ENCODE data around the gene IGHMBP2. TPM values are rescaled to one million over a fixed set of nuclear protein-coding genes. Genes with fewer than 3 reads are reported as not detected.

Gene IGHMBP2
- total RNA-seq, 4 donors from 2014 or later: 10.2 to 18.4 (median 11.7) TPM

DNA sequence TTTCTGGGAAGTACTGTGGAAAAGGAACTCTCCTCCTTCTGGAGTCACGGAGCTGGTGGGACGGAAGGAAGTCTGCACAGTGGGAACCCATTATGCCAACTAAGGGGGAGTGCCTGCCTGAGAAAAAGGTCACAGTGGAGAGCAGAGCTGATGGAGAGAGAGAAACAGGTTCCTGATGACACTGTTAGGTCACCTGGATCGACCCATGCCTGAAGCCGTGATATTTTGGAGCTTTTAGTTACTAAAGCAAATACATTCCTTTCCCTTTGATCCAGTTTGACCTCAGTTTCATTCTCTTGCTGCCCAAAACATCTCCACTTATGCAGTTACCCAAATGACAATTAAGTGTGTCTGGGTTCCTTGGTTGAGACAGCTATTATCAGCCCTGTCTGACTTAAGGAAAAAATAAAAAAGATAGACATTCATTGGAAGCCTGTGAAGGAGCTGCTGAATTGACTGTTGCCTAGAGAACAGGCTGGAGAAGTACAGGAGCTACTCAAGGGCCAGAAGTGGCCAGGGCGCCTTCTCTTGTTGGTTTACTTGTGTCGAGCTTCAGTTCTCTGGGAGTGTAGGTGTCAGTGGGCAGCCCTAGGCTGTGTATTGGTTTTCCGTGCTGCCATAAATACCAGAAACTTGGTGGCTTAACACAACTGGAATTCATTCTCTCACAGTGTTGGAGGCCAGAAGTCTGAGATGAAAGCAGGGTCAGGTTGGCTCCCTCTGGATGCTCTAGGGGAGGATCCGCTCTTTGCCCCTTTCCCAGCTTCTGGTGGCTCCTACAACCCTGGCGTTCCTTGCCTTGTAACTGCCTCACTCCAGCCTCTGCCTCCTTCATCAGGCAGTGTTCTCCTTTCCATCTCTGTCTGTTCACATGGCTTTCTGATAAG lies 63.4 kb downstream of the IGHMBP2 start:
- no peak for TF ChIP-seq POLR2A (IDR thresholded peaks at IDR 0.05)
- TF ChIP-seq, protein P1, sequence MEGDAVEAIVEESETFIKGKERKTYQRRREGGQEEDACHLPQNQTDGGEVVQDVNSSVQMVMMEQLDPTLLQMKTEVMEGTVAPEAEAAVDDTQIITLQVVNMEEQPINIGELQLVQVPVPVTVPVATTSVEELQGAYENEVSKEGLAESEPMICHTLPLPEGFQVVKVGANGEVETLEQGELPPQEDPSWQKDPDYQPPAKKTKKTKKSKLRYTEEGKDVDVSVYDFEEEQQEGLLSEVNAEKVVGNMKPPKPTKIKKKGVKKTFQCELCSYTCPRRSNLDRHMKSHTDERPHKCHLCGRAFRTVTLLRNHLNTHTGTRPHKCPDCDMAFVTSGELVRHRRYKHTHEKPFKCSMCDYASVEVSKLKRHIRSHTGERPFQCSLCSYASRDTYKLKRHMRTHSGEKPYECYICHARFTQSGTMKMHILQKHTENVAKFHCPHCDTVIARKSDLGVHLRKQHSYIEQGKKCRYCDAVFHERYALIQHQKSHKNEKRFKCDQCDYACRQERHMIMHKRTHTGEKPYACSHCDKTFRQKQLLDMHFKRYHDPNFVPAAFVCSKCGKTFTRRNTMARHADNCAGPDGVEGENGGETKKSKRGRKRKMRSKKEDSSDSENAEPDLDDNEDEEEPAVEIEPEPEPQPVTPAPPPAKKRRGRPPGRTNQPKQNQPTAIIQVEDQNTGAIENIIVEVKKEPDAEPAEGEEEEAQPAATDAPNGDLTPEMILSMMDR (IDR thresholded peaks at IDR 0.05): no peak

DNA sequence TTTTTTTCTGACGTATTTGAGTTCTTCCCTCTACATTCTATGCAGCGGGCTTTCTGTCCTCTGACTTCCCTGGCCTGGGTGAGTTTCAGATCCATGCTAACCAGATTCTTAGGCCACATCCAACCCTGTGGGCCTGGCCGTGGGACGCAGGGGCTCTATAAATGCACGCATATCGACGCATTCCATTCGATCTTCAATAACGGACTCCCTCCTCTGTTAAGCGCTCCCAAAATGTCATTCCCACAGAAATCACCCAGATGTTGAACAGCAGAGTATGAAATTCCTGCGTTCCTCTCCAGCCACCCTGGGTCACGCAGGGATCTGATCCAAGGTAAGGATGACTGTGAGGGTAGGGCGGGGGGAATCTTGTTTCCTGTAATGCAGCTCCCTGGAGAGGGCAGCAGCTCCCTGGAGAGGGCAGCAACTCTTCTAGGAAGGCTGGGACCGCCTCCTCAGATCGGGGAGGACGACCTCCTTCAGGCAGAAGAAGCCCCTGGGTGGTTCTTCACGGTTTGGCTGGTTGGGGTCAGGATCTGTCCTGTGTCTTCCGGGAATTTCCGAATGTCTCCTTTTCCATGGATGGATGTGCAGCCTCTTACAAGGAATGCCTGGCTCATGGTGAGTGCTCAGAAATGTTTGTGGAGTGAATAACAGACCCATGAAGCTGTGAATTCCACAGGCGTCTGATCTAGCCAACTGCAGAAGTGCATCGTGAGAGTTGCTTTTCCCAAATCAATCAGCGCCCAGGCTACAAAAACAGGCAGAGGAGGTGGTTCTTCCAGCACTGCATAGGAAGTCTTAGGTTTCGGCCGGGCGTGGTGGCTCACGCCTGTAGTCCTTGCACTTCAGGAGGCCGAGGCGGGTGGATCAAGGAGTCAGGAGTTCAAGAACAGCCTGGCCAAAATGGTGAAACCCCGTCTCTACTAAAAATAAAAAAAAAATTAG lies 64.9 kb downstream of the IGHMBP2 start:
- intact Hi-C loops (cut with DNase I): no loop called here

More for the DNA sequence above, 63.4 kb downstream of the IGHMBP2 start:
- intact Hi-C loops (cut with DNase I): no loop called here
- Histone ChIP-seq H3K9me3 (no peaks in the 10 kb centered on the region), H3K36me3 (no peaks in the 10 kb centered on the region), H3K27ac (no peak overlapping the region), H3K4me1 (no peaks in the 10 kb centered on the region), H3K4me3 (replicated peaks in 1 of 3) (no peak overlapping the region), H3K27me3 (no peaks in the 10 kb centered on the region)
- no peak for DNase-seq
- WGBS, 2 donors: 70 to 78% methylated on average over 9 of the region's 9 CpGs

DNA sequence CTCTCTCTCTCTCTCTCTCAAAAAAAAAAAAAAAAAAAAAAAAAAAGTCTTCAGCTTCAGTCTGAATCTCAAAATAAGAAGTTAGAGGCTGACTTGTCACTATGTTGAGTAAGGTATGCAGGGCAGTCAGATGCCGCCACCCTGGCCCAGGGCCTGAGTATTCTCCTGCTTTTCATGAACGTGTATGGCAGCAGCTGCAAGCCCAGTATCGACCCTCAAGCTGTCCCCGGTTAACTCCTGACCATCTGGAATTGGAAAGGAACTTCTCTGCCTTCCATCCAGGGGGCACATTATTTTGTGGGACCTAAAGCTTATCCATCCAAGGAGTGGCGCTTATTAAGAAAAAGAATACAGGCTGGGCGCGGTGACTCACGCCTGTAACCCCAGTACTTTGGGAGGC lies 65.7 kb downstream of the IGHMBP2 start:
- H3K27ac ChIP-seq: no peak overlapping the region
- intact Hi-C loops (cut with DNase I): no loop called here
- H3K4me1 ChIP-seq: no peaks in the 10 kb centered on the region
- 73 to 76% methylated on average over 8 of the region's 8 CpGs for WGBS, 2 donors
- H3K4me3 ChIP-seq (replicated peaks in 1 of 3): no peak overlapping the region
- TF ChIP-seq, protein P1 (IDR thresholded peaks at IDR 0.05): no peak
- TF ChIP-seq POLR2A (IDR thresholded peaks at IDR 0.05): no peak
- no peak for DNase-seq
- no peaks in the 10 kb centered on the region for H3K27me3 ChIP-seq
- H3K9me3 ChIP-seq: no peaks in the 10 kb centered on the region
- H3K36me3 ChIP-seq: no peaks in the 10 kb centered on the region

More for the DNA sequence above, 64.9 kb downstream of the IGHMBP2 start:
- WGBS, 2 donors: 75 to 82% methylated on average over 28 of the region's 29 CpGs
- no peak overlapping the region for H3K27ac ChIP-seq
- no peak for DNase-seq
- H3K36me3 ChIP-seq: no peaks in the 10 kb centered on the region
- no peaks in the 10 kb centered on the region for H3K4me1 ChIP-seq
- no peaks in the 10 kb centered on the region for H3K9me3 ChIP-seq
- TF ChIP-seq POLR2A (IDR thresholded peaks at IDR 0.05): no peak
- TF ChIP-seq, protein P1 (IDR thresholded peaks at IDR 0.05): no peak
- no peak overlapping the region for H3K4me3 ChIP-seq (replicated peaks in 1 of 3)
- H3K27me3 ChIP-seq: no peaks in the 10 kb centered on the region

DNA sequence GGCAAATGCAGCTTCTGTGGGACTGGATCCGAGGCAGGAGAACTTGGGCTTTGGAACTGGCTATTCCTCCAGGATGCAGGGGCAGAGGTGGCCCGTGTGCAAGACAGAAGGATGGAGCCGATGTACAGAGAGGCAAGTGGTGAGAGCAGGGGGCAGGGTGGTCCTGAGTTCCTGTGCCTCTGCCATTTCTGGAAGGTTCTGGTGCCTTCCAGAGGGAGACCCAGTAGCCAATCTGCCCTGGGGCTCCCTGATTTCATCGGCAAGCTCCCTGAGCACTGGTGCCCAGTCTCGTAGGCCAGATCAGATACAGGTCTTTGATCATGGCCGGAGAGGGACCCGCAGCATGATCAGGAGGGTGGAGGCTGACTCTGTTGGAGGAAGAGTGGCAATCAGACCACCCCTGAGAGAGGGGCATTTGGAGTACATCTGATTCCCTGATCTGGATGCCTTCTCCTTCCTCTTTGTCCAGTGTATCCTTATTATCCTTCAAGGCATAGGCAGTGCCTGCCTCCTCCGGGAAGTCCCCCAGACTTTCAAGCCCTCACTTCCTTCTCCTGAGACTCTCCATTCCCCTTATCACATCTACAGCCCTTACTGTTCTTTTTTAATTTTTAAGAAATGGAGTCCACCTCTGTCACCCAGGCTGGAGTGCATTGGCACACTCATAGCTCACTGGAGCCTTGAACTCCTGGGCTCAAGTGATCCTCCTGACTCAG lies 67.4 kb downstream of the IGHMBP2 start:
- intact Hi-C loops (cut with DNase I): no loop called here
- TF ChIP-seq POLR2A (IDR thresholded peaks at IDR 0.05): no peak
- TF ChIP-seq, protein P1 (IDR thresholded peaks at IDR 0.05): no peak
- Histone ChIP-seq H3K27me3 (no peaks in the 10 kb centered on the region), H3K9me3 (no peaks in the 10 kb centered on the region), H3K36me3 (no peaks in the 10 kb centered on the region), H3K27ac (no peak overlapping the region), H3K4me3 (replicated peaks in 1 of 3) (no peak overlapping the region), H3K4me1 (no peaks in the 10 kb centered on the region)
- no peak for DNase-seq
- 90 to 92% methylated on average over 6 to 7 of the region's 8 CpGs for WGBS, 2 donors
